GM12878 (cell line): ENCODE measurements around the gene DPM1. TPM values are rescaled to one million over a fixed set of nuclear protein-coding genes. Genes with fewer than 3 reads are reported as not detected.

Experiments used
- ATAC-seq: fragments of 200-7000 bp; cut with Tn5 transposase; 3 replicates; pipeline ENCODE4 v1.9.1; 2020; ENCODE audit warnings: mild to moderate bottlenecking, moderate library complexity
- BruUV-seq: library from RNA; stranded (reverse); fragments of 400-500 nt; replicated peaks from 2 replicates; lab custom pipeline; 2021; lab: Mats Ljungman, UMichigan
- CTCF ChIA-PET: fragments of 300-600 bp; sonication (Branson Sonifier 250); formaldehyde crosslinking; extraction: SDS; loops from one replicate; lab custom pipeline; 2021; ENCODE audit warnings: inconsistent platforms; lab: Yijun Ruan, JAX
- POLR2A ChIA-PET: fragments of 350-600 bp; formaldehyde crosslinking; extraction: SDS; loops from one replicate; lab custom pipeline; 2021; ENCODE audit warnings: inconsistent platforms; lab: Charles Lee
- RAD21 ChIA-PET: fragments of 300-600 bp; sonication (Branson Sonifier 250); formaldehyde crosslinking; loops from one replicate; lab custom pipeline; 2023; ENCODE audit warnings: antibody characterized with exemption; ENCODE audit not compliant: unreplicated experiment; lab: Charles Lee
- SMC1A ChIA-PET: fragments of 300-600 bp; sonication (Branson Sonifier 250); formaldehyde crosslinking; loops from one replicate; lab custom pipeline; 2023; ENCODE audit not compliant: unreplicated experiment, uncharacterized antibody; lab: Charles Lee
- DNase-seq: peaks from one replicate; pipeline ENCODE4 v3.0.0-alpha.2; 2011; ENCODE audit warnings: low read depth, low spot score
- FAIRE-seq: peaks from 3 replicates; lab custom pipeline; 2011; peaks lifted over from hg19 to GRCh38; lab: Jason Lieb, UNC
- H2AFZ ChIP-seq: 2 replicates; pipeline ENCODE4 v1.6.0; 2011; ENCODE audit warnings: low read depth, low read length, control low read depth; ENCODE audit not compliant: control insufficient read depth
- H3K27ac ChIP-seq: 2 replicates; pipeline ENCODE4 v1.5.1; 2011; ENCODE audit warnings: control low read depth; ENCODE audit not compliant: control insufficient read depth, insufficient read depth
- H3K27me3 ChIP-seq, 2 experiments: replicated peaks in 1 of 2; 2 replicates each; pipeline versions ENCODE4 v1.6.0 to v1.6.1; 2011; ENCODE audit warnings: low read length in 1 of 2; ENCODE audit not compliant: control insufficient read depth in 2 of 2, insufficient read depth in 2 of 2
- H3K36me3 ChIP-seq, 2 experiments: 2 replicates each; pipeline ENCODE4 v1.5.1; 2011; ENCODE audit warnings: low read length in 1 of 2; ENCODE audit not compliant: control insufficient read depth in 2 of 2, insufficient read depth in 2 of 2
- H3K4me1 ChIP-seq: 2 replicates; pipeline ENCODE4 v1.6.1; 2011; ENCODE audit warnings: mild to moderate bottlenecking, low read length, moderate library complexity, mixed read lengths; ENCODE audit not compliant: control insufficient read depth, insufficient read depth
- H3K4me2 ChIP-seq: 2 replicates; pipeline ENCODE4 v1.6.0; 2011; ENCODE audit warnings: control low read depth; ENCODE audit not compliant: control insufficient read depth, insufficient read depth
- H3K4me3 ChIP-seq: fragments of 200-600 bp; sonication (generic); 2 replicates; pipeline ENCODE4 v1.5.1; 2016
- H3K79me2 ChIP-seq: 2 replicates; pipeline ENCODE4 v1.6.0; 2011; ENCODE audit warnings: low read length; ENCODE audit not compliant: control insufficient read depth, insufficient read depth
- H3K9ac ChIP-seq: 2 replicates; pipeline ENCODE4 v1.8.0; 2011; ENCODE audit warnings: low read length, control low read depth, mixed read lengths; ENCODE audit not compliant: control insufficient read depth, insufficient read depth
- H3K9me3 ChIP-seq: replicated peaks from 3 replicates; pipeline ENCODE4 v1.5.1; 2011; ENCODE audit warnings: mild to moderate bottlenecking, low read length; ENCODE audit not compliant: control insufficient read depth, insufficient read depth
- H4K20me1 ChIP-seq: 2 replicates; pipeline ENCODE4 v1.6.0; 2011; ENCODE audit not compliant: control insufficient read depth, insufficient read depth
- BACH1 ChIP-seq: fragments of 450-650 bp; IDR thresholded peaks from 2 replicates; pipeline ENCODE4 v1.6.1; 2017; ENCODE audit warnings: mild to moderate bottlenecking, borderline replicate concordance
- CEBPB ChIP-seq, 2 experiments: fragments of 150-350 bp in 1 of 2; IDR thresholded peaks; 2 replicates each; pipeline ENCODE4 v1.6.1; 2012 to 2014; ENCODE audit warnings: low read depth in 2 of 2, low read length in 2 of 2, borderline replicate concordance in 1 of 2, inconsistent platforms in 1 of 2
- CEBPZ ChIP-seq: fragments of 150-350 bp; IDR thresholded peaks from 2 replicates; pipeline ENCODE4 v1.6.1; 2016; ENCODE audit warnings: low read depth, low read length
- ETV6 ChIP-seq, 2 experiments: fragments of 450-650 bp in 1 of 2; IDR thresholded peaks in 1 of 2; conservative IDR thresholded peaks in 1 of 2; 2 replicates each; pipeline ENCODE4 v1.6.1; 2014; ENCODE audit warnings: antibody characterized with exemption in 1 of 2, borderline replicate concordance in 1 of 2, low read depth in 1 of 2, mild to moderate bottlenecking in 1 of 2, moderate library complexity in 1 of 2
- HSF1 ChIP-seq: fragments of 150-350 bp; IDR thresholded peaks from 2 replicates; pipeline ENCODE4 v1.6.1; 2014; ENCODE audit warnings: mild to moderate bottlenecking, low read depth, low read length
- MEF2A ChIP-seq: IDR thresholded peaks from 2 replicates; pipeline ENCODE4 v1.6.1; 2011; ENCODE audit warnings: low read depth, mild to moderate bottlenecking, low read length, moderate library complexity; ENCODE audit not compliant: insufficient read depth
- RAD21 ChIP-seq: IDR thresholded peaks from 2 replicates; pipeline ENCODE4 v1.6.1; 2011; ENCODE audit warnings: mild to moderate bottlenecking, low read depth, low read length, moderate library complexity; ENCODE audit not compliant: insufficient read depth
- RELA ChIP-seq: fragments of 450-650 bp; IDR thresholded peaks from 2 replicates; pipeline ENCODE4 v1.8.0; 2014; ENCODE audit warnings: borderline replicate concordance; ENCODE audit not compliant: partially characterized antibody
- SMAD5 ChIP-seq: IDR thresholded peaks from 2 replicates; pipeline ENCODE4 v1.6.1; 2016; ENCODE audit warnings: antibody characterized with exemption, low read depth
- ZBTB11 ChIP-seq: fragments of 450-650 bp; formaldehyde crosslinking; IDR thresholded peaks from 2 replicates; pipeline ENCODE4 v1.5.0; 2022; ENCODE audit warnings: mild to moderate bottlenecking, missing genetic modification characterization
- WGBS: methylation state at CpG from one replicate; pipeline ENCODE4 v1.1.6; 2016; ENCODE audit warnings: low lambda C conversion rate; ENCODE audit not compliant: insufficient replicate concordance, insufficient coverage; ENCODE audit errors: missing lambda C conversion rate; 5-methylcytosine and 5-hydroxymethylcytosine counted together
- in situ Hi-C: fragments of 300-500 bp; cut with MboI; formaldehyde crosslinking; loops from 9 replicates; pipeline ENCODE4 v1.14.3; 2018; ENCODE audit warnings: mixed read lengths
- intact Hi-C: fragments of 100-400 bp; cut with micrococcal nuclease; formaldehyde crosslinking; loops from one replicate; pipeline ENCODE4 v1.14.2; 2022; ENCODE audit not compliant: unreplicated experiment
- polyA plus RNA-seq, 11 experiments: library from polyadenylated mRNA; depleted of rRNA in 4 of 11; unstranded in 6 of 11; stranded (reverse) in 5 of 11; fragments of >200 nt; fragmentation: Nextera tagmentation in 4 of 11; fragmentation: Illumina TruSeq in 1 of 11; extraction: Ambion mirVana in 4 of 11; extraction: Trizol in 1 of 11; gene quantifications; 1 replicate in 1 of 11; 2 replicates in 10 of 11; pipeline versions ENCODE4 v1.2.1 to v1.2.3, GENCODE V29; 2011 to 2016; ENCODE audit warnings: inconsistent platforms in 2 of 11, missing spikeins in 2 of 11, low read depth in 1 of 11
- total RNA-seq, 4 experiments: library from RNA; depleted of rRNA in 3 of 4; stranded (reverse); fragments of >200 nt in 3 of 4; fragmentation: Illumina TruSeq in 1 of 4; extraction: Trizol in 1 of 4; gene quantifications; 2 replicates each; pipeline versions ENCODE4 v1.2.1 to v1.2.3, GENCODE V29; 2013 to 2021

DPM1 gene
- total and polyA plus RNA-seq, 10 of the 15 experiments (the other 5 are each of a cell fraction or from before 2014, with no cell fraction given), result 53.3 to 167 (median 108) TPM

DNA sequence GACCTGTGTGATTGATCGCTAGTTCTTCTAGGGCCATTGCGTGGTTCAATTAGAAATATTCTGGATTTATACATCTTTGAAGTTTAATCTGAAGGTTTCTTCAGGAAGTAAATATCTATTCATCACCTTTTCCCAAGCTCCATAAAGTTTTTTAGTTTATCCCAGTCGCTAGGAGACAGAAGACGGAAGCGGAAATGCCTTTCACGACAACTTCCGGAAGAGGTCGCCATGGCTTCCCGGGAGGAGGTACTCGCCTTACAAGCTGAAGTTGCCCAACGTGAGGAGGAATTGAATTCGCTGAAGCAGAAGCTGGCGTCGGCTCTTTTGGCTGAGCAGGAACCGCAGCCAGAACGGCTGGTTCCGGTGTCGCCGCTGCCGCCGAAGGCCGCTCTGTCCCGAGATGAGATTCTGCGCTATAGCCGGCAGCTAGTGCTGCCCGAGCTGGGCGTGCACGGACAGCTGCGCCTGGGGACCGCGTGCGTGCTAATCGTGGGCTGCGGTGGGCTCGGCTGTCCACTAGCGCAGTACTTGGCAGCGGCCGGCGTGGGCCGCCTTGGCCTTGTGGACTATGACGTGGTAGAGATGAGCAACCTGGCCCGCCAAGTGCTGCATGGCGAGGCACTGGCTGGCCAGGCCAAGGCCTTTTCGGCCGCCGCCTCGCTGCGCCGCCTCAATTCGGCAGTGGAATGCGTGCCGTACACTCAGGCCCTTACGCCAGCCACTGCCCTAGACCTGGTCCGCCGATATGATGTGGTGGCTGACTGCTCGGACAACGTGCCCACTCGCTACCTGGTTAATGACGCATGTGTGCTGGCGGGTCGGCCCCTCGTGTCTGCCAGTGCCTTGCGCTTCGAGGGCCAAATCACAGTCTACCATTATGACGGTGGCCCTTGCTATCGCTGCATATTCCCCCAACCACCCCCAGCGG, 547 bp upstream of the DPM1 start, which contains the start of gene MOCS3:
Gene MOCS3, plus strand, starts transcription at position 204 of the 928 bp plus-strand sequence. Its CDS starts 25 bp downstream, at position 229.
- POLR2A ChIA-PET, result interaction anchor here (0.7 to 1.9 kb wide), 8 partner anchors 19 to 805 kb away, joined by 3 to 17 read pairs (median 4); partner anchors contain the start of genes ADNP, BCAS4 and PEDS1
- FAIRE-seq (no peak), DNase-seq (peak; percentile 86), ATAC-seq (peak; percentile 88)
- peak within 1 kb of the TSS; percentile 88 for H3K4me3 ChIP-seq
- H4K20me1 ChIP-seq, result no peaks in the 10 kb centered on the region
- intact Hi-C loops, result loop anchor here (1.0 kb wide), 1 partner anchor 28 kb away; the partner anchor contains the start of gene ADNP
- H3K9me3 ChIP-seq, result no peaks in the 10 kb centered on the region
- in situ Hi-C loops, result no loop called here
- CTCF ChIA-PET, result interaction anchor here (0.8 to 3.2 kb wide), 9 partner anchors 11 to 169 kb away, joined by 3 to 34 read pairs (median 10); partner anchors contain the start of genes ADNP and BCAS4
- H3K36me3 ChIP-seq, result peaks cover 0 to 3% of the 10 kb centered on the region in 2 experiments; a peak in 2 of 4 replicates
- H2AFZ ChIP-seq, result peak within 1 kb of the TSS; percentile 96
- H3K4me2 ChIP-seq, result peak within 1 kb of the TSS; percentile 97
- RAD21 ChIA-PET, result interaction anchor here (0.9 to 2.5 kb wide), 8 partner anchors 22 to 164 kb away, joined by 3 to 29 read pairs (median 6); partner anchors contain the start of genes ADNP and BCAS4
- H3K4me1 ChIP-seq, result peaks cover 13% of the 10 kb centered on the region
- peak within 1 kb of the TSS; percentile 96 for H3K27ac ChIP-seq
- 9% methylated on average over 67 of the region's 67 CpGs for WGBS
- peaks cover 59% of the 10 kb centered on the region for H3K79me2 ChIP-seq
- no peaks in the 10 kb centered on the region for H3K27me3 ChIP-seq
- SMC1A ChIA-PET, result interaction anchor here (0.8 to 1.8 kb wide), 8 partner anchors 12 to 168 kb away, joined by 3 to 26 read pairs (median 6); partner anchors contain the start of genes ADNP and BCAS4
- peak within 1 kb of the TSS; percentile 90 for H3K9ac ChIP-seq
- BruUV-seq, result TSS peak; percentile 91
- TF ChIP-seq BACH1, result peak; percentile 55
- TF ChIP-seq SMAD5, result no peak
- TF ChIP-seq HSF1, result 0 out of 2 replicates have a peak, but pooled peaks have one; percentile 53
- no peak for TF ChIP-seq CEBPB (IDR thresholded peaks at IDR 0.05; ENCODE audit: borderline replicate concordance in 1 of 2, low read depth in 2 of 2, low read length in 2 of 2)
- no peak for TF ChIP-seq RAD21
- TF ChIP-seq CEBPZ, result no peak
- TF ChIP-seq ZBTB11 (CRISPR knock-in tag), result no peak
- no peak for TF ChIP-seq MEF2A
- no peak for TF ChIP-seq RELA
- TF ChIP-seq ETV6 (conservative IDR thresholded peaks at IDR 0.05 in 1 of 2, IDR thresholded peaks at IDR 0.05 in 1 of 2; ENCODE audit: borderline replicate concordance in 1 of 2, low read depth in 1 of 2), result peak in 1 of 2 experiments; percentile 64; a peak in 1 of 4 replicates
